Renal pelvis (tissue), 4 donors: ENCODE data around the gene SLC1A3. TPM values are rescaled to one million over a fixed set of nuclear protein-coding genes. Genes with fewer than 3 reads are reported as not detected.

Source experiments
- DNase-seq: peaks from one replicate; pipeline ENCODE4 v3.0.0-alpha.2; 2013
- polyA plus RNA-seq, 3 donors: library from polyadenylated mRNA; unstranded; fragments of 120-200 nt; gene quantifications; one replicate each; pipeline ENCODE4 v1.2.1, GENCODE V29; 2013; ENCODE audit not compliant: insufficient read length in 3 of 3

SLC1A3 gene
- polyA plus RNA-seq, 3 donors: 2.0 to 4.4 (median 3.7) TPM

GRCh38 chr5:36598045-36598444 lies 8.4 kb upstream of the SLC1A3 start:
- no peak for DNase-seq

GRCh38 chr5:36599986-36600779 lies 6.2 kb upstream of the SLC1A3 start:
- no peak for DNase-seq

GRCh38 chr5:36600917-36601527 lies 5.4 kb upstream of the SLC1A3 start:
- DNase-seq: no peak

- DNase-seq: no peak
Measured at GRCh38 chr5:36602704-36603321, 3.6 kb upstream of the SLC1A3 start.

- no peak for DNase-seq
Measured at GRCh38 chr5:36605241-36605640, 1.2 kb upstream of the SLC1A3 start.

GRCh38 chr5:36606036-36606427 lies 374 bp upstream of the SLC1A3 start:
- DNase-seq: no peak

- peak; percentile 54 for DNase-seq
Measured at GRCh38 chr5:36607114-36607571, 737 bp downstream of the SLC1A3 start.

GRCh38 chr5:36607838-36608783 lies 1.7 kb downstream of the SLC1A3 start:
- no peak for DNase-seq

GRCh38 chr5:36610621-36611020 lies 4.2 kb downstream of the SLC1A3 start:
- DNase-seq: no peak

GRCh38 chr5:36611520-36612274 lies 5.3 kb downstream of the SLC1A3 start:
- DNase-seq: no peak

- DNase-seq: no peak
Measured at GRCh38 chr5:36613241-36613640, 6.8 kb downstream of the SLC1A3 start.

- no peak for DNase-seq
Measured at GRCh38 chr5:36613771-36614656, 7.6 kb downstream of the SLC1A3 start.

- no peak for DNase-seq
Measured at GRCh38 chr5:36614657-36615308, 8.4 kb downstream of the SLC1A3 start.

GRCh38 chr5:36619012-36619635 lies 12.7 kb downstream of the SLC1A3 start:
- no peak for DNase-seq

- no peak for DNase-seq
Measured at GRCh38 chr5:36621985-36622384, 15.6 kb downstream of the SLC1A3 start.

- no peak for DNase-seq
Measured at GRCh38 chr5:36623832-36624231, 17.4 kb downstream of the SLC1A3 start.

- DNase-seq: no peak
Measured at GRCh38 chr5:36624277-36624676, 17.9 kb downstream of the SLC1A3 start.

- no peak for DNase-seq
Measured at GRCh38 chr5:36628695-36629094, 22.3 kb downstream of the SLC1A3 start.

GRCh38 chr5:36629729-36630128 lies 23.3 kb downstream of the SLC1A3 start:
- DNase-seq: no peak
